IMR-90 (cell line): ENCODE measurements around the gene GALNT14. TPM values are rescaled to one million over a fixed set of nuclear protein-coding genes. Genes with fewer than 3 reads are reported as not detected.

ENCODE experiments used
- ATAC-seq: fragments of 200-7000 bp; cut with Tn5 transposase; 2 replicates; pipeline ENCODE4 v1.9.1; 2020; ENCODE audit warnings: low read depth, mild to moderate bottlenecking, moderate library complexity
- BruUV-seq: library from RNA; stranded (reverse); fragments of 400-500 nt; replicated peaks from 2 replicates; lab custom pipeline; 2021; lab: Mats Ljungman, UMichigan
- CTCF ChIA-PET: fragments of 300-600 bp; formaldehyde crosslinking; extraction: SDS; loops from one replicate; lab custom pipeline; 2021; ENCODE audit warnings: antibody characterized with exemption; lab: Yijun Ruan, JAX
- POLR2A ChIA-PET: fragments of 300-600 bp; sonication (Branson Sonifier 250); formaldehyde crosslinking; loops from one replicate; lab custom pipeline; 2022; ENCODE audit warnings: antibody characterized with exemption; ENCODE audit not compliant: unreplicated experiment; lab: Charles Lee
- DNase-seq: peaks from one replicate; pipeline ENCODE4 v3.0.0; 2013
- H2AFZ ChIP-seq: replicated peaks from 2 replicates; pipeline ENCODE3; 2013; ENCODE audit warnings: low read length, mild to moderate bottlenecking; ENCODE audit not compliant: poor library complexity
- H2AK5ac ChIP-seq: 2 replicates; pipeline ENCODE4 v1.6.1; 2013; ENCODE audit warnings: low read depth, low read length, inconsistent platforms
- H2AK9ac ChIP-seq: replicated peaks from 2 replicates; pipeline ENCODE3; 2013; ENCODE audit warnings: mild to moderate bottlenecking, low read depth, low read length, moderate library complexity; ENCODE audit not compliant: poor library complexity
- H2BK120ac ChIP-seq: 2 replicates; pipeline ENCODE4 v1.6.1; 2013; ENCODE audit warnings: low read depth, low read length, inconsistent platforms
- H2BK15ac ChIP-seq: 3 replicates; pipeline ENCODE4 v1.6.1; 2013; ENCODE audit warnings: low read depth, low read length, inconsistent platforms
- H2BK20ac ChIP-seq: 2 replicates; pipeline ENCODE4 v1.6.1; 2013; ENCODE audit warnings: low read depth, mild to moderate bottlenecking, inconsistent platforms, low read length, moderate library complexity
- H2BK5ac ChIP-seq: 2 replicates; pipeline ENCODE4 v1.6.1; 2013; ENCODE audit warnings: mild to moderate bottlenecking, low read depth, low read length, inconsistent platforms; ENCODE audit not compliant: poor library complexity, severe bottlenecking
- H3K14ac ChIP-seq: replicated peaks from 2 replicates; pipeline ENCODE4 v1.6.1; 2013; ENCODE audit warnings: low read depth, low read length, inconsistent platforms
- H3K18ac ChIP-seq: 2 replicates; pipeline ENCODE4 v1.6.1; 2013; ENCODE audit warnings: low read depth, low read length, control low read depth
- H3K23ac ChIP-seq: 2 replicates; pipeline ENCODE4 v1.6.1; 2013; ENCODE audit warnings: low read depth, low read length, inconsistent platforms
- H3K27ac ChIP-seq: 2 replicates; pipeline ENCODE4 v1.5.1; 2013; ENCODE audit warnings: mild to moderate bottlenecking, control low read depth, low read length; ENCODE audit not compliant: insufficient read depth
- H3K27me3 ChIP-seq: 2 replicates; pipeline ENCODE4 v1.6.1; 2013; ENCODE audit warnings: low read length; ENCODE audit not compliant: control insufficient read depth, insufficient read depth
- H3K36me3 ChIP-seq: 2 replicates; pipeline ENCODE4 v1.6.1; 2013; ENCODE audit warnings: low read length, mixed read lengths; ENCODE audit not compliant: control insufficient read depth, insufficient read depth
- H3K4ac ChIP-seq: 2 replicates; pipeline ENCODE4 v1.6.1; 2013; ENCODE audit warnings: low read depth, low read length, inconsistent platforms
- H3K4me1 ChIP-seq: 2 replicates; pipeline ENCODE4 v1.6.1; 2013; ENCODE audit warnings: low read length, mixed read lengths; ENCODE audit not compliant: control insufficient read depth, insufficient read depth
- H3K4me2 ChIP-seq: 2 replicates; pipeline ENCODE4 v1.6.1; 2013; ENCODE audit warnings: low read depth, mild to moderate bottlenecking, control low read depth, low read length, moderate library complexity
- H3K4me3 ChIP-seq: 2 replicates; pipeline ENCODE4 v1.5.1; 2013; ENCODE audit warnings: low read depth, mild to moderate bottlenecking, control low read depth, low read length, moderate library complexity; ENCODE audit not compliant: insufficient read depth
- H3K56ac ChIP-seq: 2 replicates; pipeline ENCODE4 v1.6.1; 2013; ENCODE audit warnings: low read length, inconsistent platforms; ENCODE audit not compliant: insufficient read depth; ENCODE audit errors: extremely low read depth
- H3K79me1 ChIP-seq, 2 experiments: 2 replicates each; pipeline ENCODE4 v1.6.1; 2013; ENCODE audit warnings: low read length in 2 of 2, inconsistent platforms in 1 of 2, low read depth in 1 of 2
- H3K9ac ChIP-seq: 2 replicates; pipeline ENCODE4 v1.6.1; 2013; ENCODE audit warnings: low read depth, low read length, control low read depth
- H3K9me1 ChIP-seq: 2 replicates; pipeline ENCODE4 v1.6.1; 2013; ENCODE audit warnings: low read length, inconsistent platforms; ENCODE audit not compliant: insufficient read depth
- H3K9me3 ChIP-seq: 2 replicates; pipeline ENCODE4 v1.6.1; 2013; ENCODE audit warnings: low read length; ENCODE audit not compliant: control insufficient read depth, insufficient read depth
- H4K20me1 ChIP-seq: 2 replicates; pipeline ENCODE4 v1.6.1; 2013; ENCODE audit warnings: low read length, inconsistent platforms; ENCODE audit not compliant: insufficient read depth
- H4K5ac ChIP-seq: 2 replicates; pipeline ENCODE4 v1.6.1; 2013; ENCODE audit warnings: mild to moderate bottlenecking, low read depth, low read length, control low read depth
- H4K8ac ChIP-seq, 2 experiments: 2 replicates each; pipeline ENCODE4 v1.6.1; 2013; ENCODE audit warnings: low read depth in 2 of 2, low read length in 2 of 2, control low read depth in 1 of 2, inconsistent platforms in 1 of 2
- H4K91ac ChIP-seq: 2 replicates; pipeline ENCODE4 v1.6.1; 2013; ENCODE audit warnings: low read depth, low read length, inconsistent platforms; ENCODE audit not compliant: insufficient read depth
- BHLHE40 ChIP-seq: fragments of 150-350 bp; IDR thresholded peaks from 2 replicates; pipeline ENCODE4 v1.6.1; 2016; ENCODE audit warnings: mild to moderate bottlenecking, low read depth, low read length
- CEBPB ChIP-seq: IDR thresholded peaks from 2 replicates; pipeline ENCODE4 v1.6.1; 2012; ENCODE audit warnings: low read depth, low read length, improper control_type of control experiment
- CHD1 ChIP-seq: IDR thresholded peaks from 2 replicates; pipeline ENCODE4 v1.6.1; 2012; ENCODE audit warnings: low read depth, low read length, improper control_type of control experiment
- FOS ChIP-seq: fragments of 150-350 bp; IDR thresholded peaks from 2 replicates; pipeline ENCODE4 v1.6.1; 2016; ENCODE audit warnings: low read depth, low read length
- MAFK ChIP-seq: IDR thresholded peaks from 2 replicates; pipeline ENCODE4 v1.6.1; 2012; ENCODE audit warnings: low read depth, low read length, improper control_type of control experiment
- MAZ ChIP-seq: IDR thresholded peaks from 2 replicates; pipeline ENCODE4 v1.6.1; 2012; ENCODE audit warnings: low read depth, mild to moderate bottlenecking, low read length, improper control_type of control experiment, moderate library complexity, borderline replicate concordance
- MXI1 ChIP-seq: IDR thresholded peaks from 2 replicates; pipeline ENCODE4 v1.6.1; 2012; ENCODE audit warnings: low read depth, mild to moderate bottlenecking, low read length, moderate library complexity, borderline replicate concordance
- POLR2A ChIP-seq: IDR thresholded peaks from 2 replicates; pipeline ENCODE4 v1.6.1; 2012; ENCODE audit warnings: mild to moderate bottlenecking, low read depth, low read length
- RCOR1 ChIP-seq: IDR thresholded peaks from 2 replicates; pipeline ENCODE4 v1.6.1; 2012; ENCODE audit warnings: mild to moderate bottlenecking, low read length, improper control_type of control experiment; ENCODE audit not compliant: insufficient replicate concordance
- RFX5 ChIP-seq: IDR thresholded peaks from 2 replicates; pipeline ENCODE4 v1.8.0; 2012; ENCODE audit warnings: low read depth, mild to moderate bottlenecking, low read length, moderate library complexity
- SMC3 ChIP-seq: fragments of 150-350 bp; IDR thresholded peaks from 2 replicates; pipeline ENCODE4 v1.6.1; 2016; ENCODE audit warnings: low read depth, mild to moderate bottlenecking, antibody characterized with exemption, low read length, moderate library complexity
- USF2 ChIP-seq: fragments of 150-350 bp; IDR thresholded peaks from 2 replicates; pipeline ENCODE4 v1.6.1; 2017; ENCODE audit warnings: mild to moderate bottlenecking, antibody characterized with exemption, low read length, low read depth
- WGBS, 2 experiments: methylation state at CpG; one replicate each; pipeline versions ENCODE4 v1.1.5 to v1.1.7; 2013; ENCODE audit warnings: missing lambda C conversion rate in 2 of 2; ENCODE audit not compliant: insufficient read length in 1 of 2; ENCODE audit errors: extremely low coverage in 2 of 2; 5-methylcytosine and 5-hydroxymethylcytosine counted together
- dilution Hi-C: fragments of 300-500 bp; cut with HindIII; formaldehyde crosslinking; loops from one replicate; pipeline ENCODE4 v1.14.3; 2018; ENCODE audit warnings: low sequenced_read_pairs; ENCODE audit not compliant: unreplicated experiment
- in situ Hi-C: fragments of 300-500 bp; cut with MboI; formaldehyde crosslinking; loops from 3 replicates; pipeline ENCODE4 v1.14.3; 2019; ENCODE audit warnings: low sequenced_read_pairs, inconsistent platforms, mixed read lengths
- intact Hi-C: fragments of 100-400 bp; cut with micrococcal nuclease; formaldehyde crosslinking; loops from 2 replicates; pipeline ENCODE4 v1.10.0; 2022
- polyA plus RNA-seq, 3 experiments: library from polyadenylated mRNA; depleted of rRNA; stranded (reverse); fragments of >200 nt; gene quantifications; 2 replicates each; pipeline ENCODE4 v1.2.3, GENCODE V29; 2012; ENCODE audit warnings: low replicate concordance in 1 of 3
- total RNA-seq: library from RNA; depleted of rRNA; stranded (reverse); fragments of >200 nt; gene quantifications from 2 replicates; pipeline ENCODE4 v1.2.3, GENCODE V29; 2012
- TF ChIP-seq, protein P1 (sequence below): conservative IDR thresholded peaks from 2 replicates; pipeline ENCODE4 v1.5.1; 2012; ENCODE audit warnings: mild to moderate bottlenecking, low read depth, low read length, improper control_type of control experiment
- TF ChIP-seq, protein P2 (sequence below): fragments of 150-350 bp; IDR thresholded peaks from 2 replicates; pipeline ENCODE4 v1.6.1; 2016; ENCODE audit warnings: low read depth, mild to moderate bottlenecking, low read length, moderate library complexity, borderline replicate concordance

GALNT14 gene
- total and polyA plus RNA-seq, 2 of the 4 experiments (the other 2 are of a cell fraction): 0.15 to 0.18 TPM

GRCh38 chr2:30866974-30867373 lies 271.3 kb downstream of the GALNT14 start:
- Histone ChIP-seq H3K14ac (no peak overlapping the region), H3K27ac (no peak overlapping the region), H3K27me3 (no peaks in the 10 kb centered on the region), H2AFZ (no peak overlapping the region), H3K36me3 (no peaks in the 10 kb centered on the region), H3K4ac (no peak overlapping the region), H2AK9ac (no peak overlapping the region), H2BK5ac (no peak overlapping the region), H3K56ac (no peak overlapping the region), H2AK5ac (no peak overlapping the region), H3K4me3 (no peak overlapping the region), H3K18ac (no peak overlapping the region), H4K5ac (no peak overlapping the region), H3K23ac (no peak overlapping the region), H2BK120ac (no peak overlapping the region), H2BK15ac (no peak overlapping the region), H3K79me1 (no peaks in the 10 kb centered on the region), H3K4me2 (no peak overlapping the region), H3K9me3 (no peaks in the 10 kb centered on the region), H3K9ac (no peak overlapping the region), H4K8ac (no peak overlapping the region), H4K91ac (no peak overlapping the region), H4K20me1 (no peaks in the 10 kb centered on the region), H3K9me1 (no peaks in the 10 kb centered on the region), H3K4me1 (no peaks in the 10 kb centered on the region), H2BK20ac (no peak overlapping the region)
- ChIA-PET CTCF (no interaction called here), POLR2A (no interaction called here)
- BruUV-seq: no TSS peak
- dilution Hi-C loops: no loop called here
- in situ Hi-C loops: loop anchor here (10.0 to 25.0 kb wide), 2 partner anchors 468 to 655 kb away; no protein-coding TSS in a partner anchor
- intact Hi-C loops: no loop called here
- DNase-seq: no peak
- TF ChIP-seq USF2 (no peak), MXI1 (no peak), MAZ (no peak), RCOR1 (no peak), POLR2A (no peak), RFX5 (no peak), CHD1 (no peak), BHLHE40 (no peak), FOS (no peak), SMC3 (no peak), CEBPB (no peak), MAFK (no peak)
- TF ChIP-seq, protein P1, sequence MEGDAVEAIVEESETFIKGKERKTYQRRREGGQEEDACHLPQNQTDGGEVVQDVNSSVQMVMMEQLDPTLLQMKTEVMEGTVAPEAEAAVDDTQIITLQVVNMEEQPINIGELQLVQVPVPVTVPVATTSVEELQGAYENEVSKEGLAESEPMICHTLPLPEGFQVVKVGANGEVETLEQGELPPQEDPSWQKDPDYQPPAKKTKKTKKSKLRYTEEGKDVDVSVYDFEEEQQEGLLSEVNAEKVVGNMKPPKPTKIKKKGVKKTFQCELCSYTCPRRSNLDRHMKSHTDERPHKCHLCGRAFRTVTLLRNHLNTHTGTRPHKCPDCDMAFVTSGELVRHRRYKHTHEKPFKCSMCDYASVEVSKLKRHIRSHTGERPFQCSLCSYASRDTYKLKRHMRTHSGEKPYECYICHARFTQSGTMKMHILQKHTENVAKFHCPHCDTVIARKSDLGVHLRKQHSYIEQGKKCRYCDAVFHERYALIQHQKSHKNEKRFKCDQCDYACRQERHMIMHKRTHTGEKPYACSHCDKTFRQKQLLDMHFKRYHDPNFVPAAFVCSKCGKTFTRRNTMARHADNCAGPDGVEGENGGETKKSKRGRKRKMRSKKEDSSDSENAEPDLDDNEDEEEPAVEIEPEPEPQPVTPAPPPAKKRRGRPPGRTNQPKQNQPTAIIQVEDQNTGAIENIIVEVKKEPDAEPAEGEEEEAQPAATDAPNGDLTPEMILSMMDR: no peak
- TF ChIP-seq, protein P2, sequence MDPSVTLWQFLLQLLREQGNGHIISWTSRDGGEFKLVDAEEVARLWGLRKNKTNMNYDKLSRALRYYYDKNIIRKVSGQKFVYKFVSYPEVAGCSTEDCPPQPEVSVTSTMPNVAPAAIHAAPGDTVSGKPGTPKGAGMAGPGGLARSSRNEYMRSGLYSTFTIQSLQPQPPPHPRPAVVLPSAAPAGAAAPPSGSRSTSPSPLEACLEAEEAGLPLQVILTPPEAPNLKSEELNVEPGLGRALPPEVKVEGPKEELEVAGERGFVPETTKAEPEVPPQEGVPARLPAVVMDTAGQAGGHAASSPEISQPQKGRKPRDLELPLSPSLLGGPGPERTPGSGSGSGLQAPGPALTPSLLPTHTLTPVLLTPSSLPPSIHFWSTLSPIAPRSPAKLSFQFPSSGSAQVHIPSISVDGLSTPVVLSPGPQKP: no peak
- no peak for ATAC-seq
- WGBS, 2 experiments: no CpG with 5 or more reads among the region's 5 CpGs
